Transverse colon (tissue), 4 donors: ENCODE measurements around the gene PNPLA1. TPM values are rescaled to one million over a fixed set of nuclear protein-coding genes. Genes with fewer than 3 reads are reported as not detected.
"Not testable (repeated sequence)": the region's sequence is repeated elsewhere in the genome, so short reads cannot be mapped to it uniquely, and the experiment has no call there.

Experiments
- DNase-seq: peaks from one replicate; pipeline ENCODE4 v3.0.0-alpha.2; 2019
- H3K27ac ChIP-seq, 4 donors: fragments of 200-600 bp; sonication (generic); 2 replicates each; pipeline ENCODE4 v1.5.1; 2016 to 2018; ENCODE audit warnings: inconsistent platforms in 4 of 4
- H3K27me3 ChIP-seq: fragments of 200-600 bp; sonication (generic); 2 replicates; pipeline ENCODE4 v1.5.1; 2017; ENCODE audit warnings: inconsistent platforms
- H3K36me3 ChIP-seq, 4 donors: fragments of 200-600 bp; sonication (generic); 2 replicates each; pipeline ENCODE4 v1.5.1; 2017 to 2019; ENCODE audit warnings: inconsistent platforms in 4 of 4
- H3K4me1 ChIP-seq, 4 donors: fragments of 200-600 bp; sonication (generic); 2 replicates each; pipeline ENCODE4 v1.5.1; 2017 to 2020; ENCODE audit warnings: inconsistent platforms in 4 of 4
- H3K4me3 ChIP-seq, 4 donors: fragments of 200-600 bp; sonication (generic); 1 replicate in 1 of 4; 2 replicates in 3 of 4; pipeline versions ENCODE4 v1.5.1 to v1.6.1; 2017 to 2019; ENCODE audit warnings: inconsistent platforms in 4 of 4
- H3K9me3 ChIP-seq, 2 donors: fragments of 200-600 bp; sonication (generic); 2 replicates each; pipeline ENCODE4 v1.5.1; 2017 to 2019; ENCODE audit warnings: inconsistent platforms in 2 of 2
- EP300 ChIP-seq: sonication (generic); formaldehyde crosslinking; IDR thresholded peaks from one replicate; pipeline ENCODE4 v1.6.1; 2017; ENCODE audit warnings: antibody characterized with exemption, low read depth
- POLR2A ChIP-seq: fragments of 450-650 bp; IDR thresholded peaks from one replicate; pipeline ENCODE4 v1.6.1; 2016; ENCODE audit warnings: antibody characterized with exemption, mild to moderate bottlenecking, moderate library complexity
- POLR2AphosphoS5 ChIP-seq, 3 donors: sonication (generic); formaldehyde crosslinking; IDR thresholded peaks; one replicate each; pipeline ENCODE4 v1.6.1; 2016; ENCODE audit warnings: antibody characterized with exemption in 3 of 3
- WGBS, 2 donors: methylation state at CpG; one replicate each; pipeline ENCODE4 v1.1.5; 2018; ENCODE audit warnings: low coverage in 1 of 2; 5-methylcytosine and 5-hydroxymethylcytosine counted together
- in situ Hi-C, 4 donors: fragments of 200-750 bp; cut with MboI; loops; one replicate each; pipeline versions ENCODE4 v1.15.0 to v1.15.1; 2017; ENCODE audit warnings: low sequenced_read_pairs in 3 of 4, low pct_ligation_motif_present in 1 of 4, low pct_unique_long_range_greater_than_20kb in 1 of 4
- intact Hi-C: fragments of 100-400 bp; cut with DNase I; formaldehyde crosslinking; loops from one replicate; pipeline ENCODE4 v1.15.1; 2023; ENCODE audit warnings: low total_unique reads
- total RNA-seq, 4 donors: library from RNA; depleted of rRNA; stranded (reverse); fragments of >200 nt; gene quantifications; one replicate each; pipeline ENCODE4 v1.1.0, GENCODE V29; 2016
- TF ChIP-seq, protein P1 (sequence below), 5 experiments: fragments of 200-600 bp in 3 of 5; fragments of 450-650 bp in 2 of 5; sonication (generic) in 3 of 5; IDR thresholded peaks; 1 replicate in 2 of 5; 2 replicates in 3 of 5; pipeline ENCODE4 v1.5.1; 2016 to 2017; ENCODE audit warnings: antibody characterized with exemption in 5 of 5, inconsistent platforms in 3 of 5, mild to moderate bottlenecking in 2 of 5, moderate library complexity in 1 of 5

PNPLA1 gene
- total RNA-seq, 4 donors from 2014 or later: 0.79 to 1.1 TPM; not detected in 2

DNA sequence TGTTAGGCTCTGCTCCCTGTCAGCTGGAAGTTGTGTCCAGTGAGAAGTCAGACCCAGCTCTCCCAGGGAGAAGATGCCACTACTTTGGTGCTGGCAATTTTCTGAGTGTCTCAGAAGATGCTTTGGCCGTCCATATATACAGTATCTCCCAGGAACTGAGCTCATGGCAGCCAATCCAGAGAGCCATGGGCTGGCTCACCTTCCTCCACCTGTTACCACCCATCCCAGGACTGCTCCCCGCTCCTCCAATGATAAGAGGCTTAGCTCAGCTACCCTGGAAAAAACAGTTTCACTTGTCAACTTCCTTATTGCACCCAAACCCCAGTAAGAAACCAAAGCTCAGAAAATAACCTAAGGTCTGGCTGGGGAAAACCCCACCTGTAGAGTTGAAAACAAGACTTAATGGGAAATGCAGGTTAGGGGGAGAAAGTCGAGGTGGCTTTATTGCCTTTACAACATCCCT, 67.0 kb downstream of the PNPLA1 start, which contains the start of gene BNIP5:
Gene BNIP5, minus strand, starts transcription at position 110 of the 463 bp plus-strand sequence. CDS start 6,198 bp downstream, outside the sequence.
- peak within 1 kb of the TSS in 2 of 4 donors; percentile 9 to 38 for H3K4me3 ChIP-seq

DNA sequence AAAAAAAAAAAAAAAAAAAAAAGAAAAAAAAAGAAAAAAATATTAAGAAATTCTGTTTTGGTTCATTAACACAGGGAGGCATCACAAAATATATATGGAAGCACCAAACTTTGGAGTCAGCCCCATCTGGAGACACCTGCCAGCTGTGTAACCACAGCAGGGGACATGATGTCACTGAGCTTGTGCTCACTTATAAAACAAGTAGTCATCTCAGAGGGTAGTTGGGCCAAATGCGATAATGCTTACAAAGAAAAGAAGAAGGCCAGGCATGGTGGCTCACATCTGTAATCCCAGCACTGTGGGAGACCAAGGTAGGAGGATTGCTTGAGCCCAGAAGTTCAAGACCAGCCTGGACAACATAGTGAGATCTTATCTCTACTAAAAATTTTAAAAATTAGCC, 68.0 kb downstream of the PNPLA1 start:
- H3K4me1 ChIP-seq: peaks cover 12 to 59% (median 32%) of the 10 kb centered on the region in 4 donors
- H3K27ac ChIP-seq: peak overlapping the region in 2 of 4 donors; percentile 14 to 83
- TF ChIP-seq EP300 (no peak), POLR2A (no peak), POLR2AphosphoS5 (IDR thresholded peaks at IDR 0.05) (no peak)
- TF ChIP-seq, protein P1, sequence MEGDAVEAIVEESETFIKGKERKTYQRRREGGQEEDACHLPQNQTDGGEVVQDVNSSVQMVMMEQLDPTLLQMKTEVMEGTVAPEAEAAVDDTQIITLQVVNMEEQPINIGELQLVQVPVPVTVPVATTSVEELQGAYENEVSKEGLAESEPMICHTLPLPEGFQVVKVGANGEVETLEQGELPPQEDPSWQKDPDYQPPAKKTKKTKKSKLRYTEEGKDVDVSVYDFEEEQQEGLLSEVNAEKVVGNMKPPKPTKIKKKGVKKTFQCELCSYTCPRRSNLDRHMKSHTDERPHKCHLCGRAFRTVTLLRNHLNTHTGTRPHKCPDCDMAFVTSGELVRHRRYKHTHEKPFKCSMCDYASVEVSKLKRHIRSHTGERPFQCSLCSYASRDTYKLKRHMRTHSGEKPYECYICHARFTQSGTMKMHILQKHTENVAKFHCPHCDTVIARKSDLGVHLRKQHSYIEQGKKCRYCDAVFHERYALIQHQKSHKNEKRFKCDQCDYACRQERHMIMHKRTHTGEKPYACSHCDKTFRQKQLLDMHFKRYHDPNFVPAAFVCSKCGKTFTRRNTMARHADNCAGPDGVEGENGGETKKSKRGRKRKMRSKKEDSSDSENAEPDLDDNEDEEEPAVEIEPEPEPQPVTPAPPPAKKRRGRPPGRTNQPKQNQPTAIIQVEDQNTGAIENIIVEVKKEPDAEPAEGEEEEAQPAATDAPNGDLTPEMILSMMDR (IDR thresholded peaks at IDR 0.05): no peak
- no peaks in the 10 kb centered on the region for H3K36me3 ChIP-seq
- no peak overlapping the region for H3K4me3 ChIP-seq
- H3K27me3 ChIP-seq: no peaks in the 10 kb centered on the region
- 80 to 95% methylated on average over 1 of the region's 1 CpG for whole genome bisulfite sequencing, 2 donors
- DNase-seq: no peak
- H3K9me3 ChIP-seq: no peaks in the 10 kb centered on the region
- intact Hi-C loops: no loop called here
- in situ Hi-C loops: no loop called here

More for the DNA sequence above, 67.0 kb downstream of the PNPLA1 start, which contains the start of gene BNIP5:
- DNase-seq: peak; percentile 77
- TF ChIP-seq POLR2AphosphoS5 (IDR thresholded peaks at IDR 0.05) (peak; percentile 11 to 88 (median 84)), EP300 (no peak), POLR2A (peak; percentile 88)
- TF ChIP-seq, protein P1 (IDR thresholded peaks at IDR 0.05): no peak
- Histone ChIP-seq H3K4me1 (peaks cover 12 to 59% (median 32%) of the 10 kb centered on the region in 4 donors), H3K36me3 (no peaks in the 10 kb centered on the region), H3K27ac (peak within 1 kb of the TSS; percentile 83 to 90 (median 84)), H3K27me3 (no peaks in the 10 kb centered on the region), H3K9me3 (no peaks in the 10 kb centered on the region)
- in situ Hi-C loops (no loop called here), intact Hi-C loops (no loop called here)
- WGBS, 2 donors: 40 to 60% methylated on average over 1 to 3 of the region's 3 CpGs

DNA sequence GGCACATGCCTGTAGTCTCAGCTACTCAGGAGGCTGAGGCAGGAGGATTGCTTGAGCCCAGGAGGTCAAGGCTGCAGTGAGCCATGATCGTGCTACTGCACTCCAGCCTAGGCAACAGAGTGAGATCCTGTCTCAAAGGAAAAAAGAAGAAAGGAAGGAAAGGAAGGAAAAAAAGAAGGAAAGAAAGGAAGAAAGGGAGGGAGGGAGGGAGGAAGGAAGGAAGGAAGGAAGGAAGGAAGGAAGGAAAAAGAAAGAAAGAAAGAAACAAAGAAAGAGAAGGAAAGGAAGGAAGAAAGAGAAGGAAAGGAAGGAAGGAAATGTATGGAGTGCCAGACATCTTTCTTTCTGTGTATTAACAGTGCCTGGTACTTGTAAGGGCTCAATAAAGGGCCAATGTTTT, 68.4 kb downstream of the PNPLA1 start:
- intact Hi-C loops, H3K9me3 ChIP-seq, in situ Hi-C loops, DNase-seq, H3K4me3 ChIP-seq, H3K27me3 ChIP-seq, H3K36me3 ChIP-seq: not testable (repeated sequence)
- H3K27ac ChIP-seq: peak overlapping the region; percentile 14 to 94 (median 74)
- WGBS, 2 donors: 92% methylated on average over 1 of the region's 1 CpG; no CpG with 5 or more reads in 1 of the 2 donors
- H3K4me1 ChIP-seq: peaks cover 12 to 56% (median 32%) of the 10 kb centered on the region in 4 donors

DNA sequence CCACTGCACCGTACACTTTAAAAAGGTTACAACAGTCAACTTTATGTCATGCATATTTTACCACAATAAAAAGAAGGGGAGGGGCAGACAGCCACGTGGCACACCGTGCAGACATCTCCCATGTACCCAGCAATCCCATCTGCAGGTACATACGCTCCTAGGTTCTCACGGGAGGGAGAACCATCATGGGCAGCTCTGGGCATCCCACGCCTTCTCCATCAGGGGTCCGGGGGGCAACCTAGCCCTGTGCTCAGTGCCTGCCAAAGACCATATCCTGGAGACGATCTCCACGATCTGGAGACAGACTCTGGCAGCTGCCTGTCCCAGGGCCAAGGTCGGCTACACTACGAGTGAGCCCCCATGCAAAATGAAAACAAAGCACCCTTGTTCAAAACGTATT, 69.3 kb downstream of the PNPLA1 start:
- peaks cover 8 to 47% (median 28%) of the 10 kb centered on the region in 4 donors for H3K4me1 ChIP-seq
- in situ Hi-C loops (no loop called here), intact Hi-C loops (no loop called here)
- no peak overlapping the region for H3K4me3 ChIP-seq
- H3K36me3 ChIP-seq: no peaks in the 10 kb centered on the region
- TF ChIP-seq POLR2AphosphoS5 (IDR thresholded peaks at IDR 0.05) (peak in 2 of 3 donors; percentile 12 to 15), EP300 (no peak), POLR2A (peak; percentile 20)
- TF ChIP-seq, protein P1 (IDR thresholded peaks at IDR 0.05): no peak
- peak overlapping the region; percentile 14 to 94 (median 74) for H3K27ac ChIP-seq
- no peaks in the 10 kb centered on the region for H3K27me3 ChIP-seq
- H3K9me3 ChIP-seq: no peaks in the 10 kb centered on the region
- DNase-seq: peak; percentile 61
- 46 to 71% methylated on average over 1 to 12 of the region's 12 CpGs for WGBS, 2 donors

DNA sequence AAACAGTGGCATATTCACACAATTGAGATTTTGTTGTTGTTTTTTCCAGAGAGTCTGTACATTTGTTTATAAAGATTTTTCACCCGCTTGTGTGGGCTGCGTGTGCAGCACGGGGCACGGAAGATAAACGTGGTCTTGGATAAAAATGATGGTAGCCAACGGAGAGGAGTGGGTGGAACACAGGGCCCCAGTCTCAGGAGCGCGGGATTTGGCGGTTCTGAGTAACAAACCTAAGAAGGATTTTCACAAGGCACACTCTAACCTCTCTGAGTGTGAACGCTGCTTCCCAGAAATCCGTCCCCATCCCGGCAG, 70.4 kb downstream of the PNPLA1 start:
- H3K9me3 ChIP-seq: no peaks in the 10 kb centered on the region
- WGBS, 2 donors: 55 to 58% methylated on average over 5 to 12 of the region's 12 CpGs
- intact Hi-C loops (no loop called here), in situ Hi-C loops (no loop called here)
- no peaks in the 10 kb centered on the region for H3K27me3 ChIP-seq
- H3K27ac ChIP-seq: peak overlapping the region; percentile 85 to 94 (median 88)
- H3K4me3 ChIP-seq: no peak overlapping the region
- peaks cover 7 to 41% (median 24%) of the 10 kb centered on the region in 4 donors for H3K4me1 ChIP-seq
- DNase-seq: no peak
- TF ChIP-seq EP300 (no peak), POLR2A (no peak), POLR2AphosphoS5 (IDR thresholded peaks at IDR 0.05) (no peak)
- TF ChIP-seq, protein P1 (IDR thresholded peaks at IDR 0.05): no peak
- no peaks in the 10 kb centered on the region for H3K36me3 ChIP-seq
